Kidney (tissue), 14 donors: ENCODE data around the gene TMEM53. TPM values are rescaled to one million over a fixed set of nuclear protein-coding genes. Genes with fewer than 3 reads are reported as not detected.

ENCODE experiments used
- DNase-seq, 5 donors: peaks; one replicate each; pipeline ENCODE4 v3.0.0-alpha.2; 2013 to 2020
- FAIRE-seq: peaks from 2 replicates; lab custom pipeline; 2012; peaks lifted over from hg19 to GRCh38; lab: Jason Lieb, UNC
- H3K27ac ChIP-seq, 2 donors: one replicate each; pipeline ENCODE4 v1.7.0; 2013; ENCODE audit warnings: low read depth in 2 of 2, low read length in 2 of 2, inconsistent platforms in 1 of 2
- H3K27me3 ChIP-seq: one replicate; pipeline ENCODE4 v1.7.1; 2013; ENCODE audit warnings: low read length, inconsistent platforms; ENCODE audit not compliant: control insufficient read depth, insufficient read depth
- H3K36me3 ChIP-seq, 3 donors: one replicate each; pipeline versions ENCODE4 v1.7.0 to v1.7.1; 2013; ENCODE audit warnings: low read length in 3 of 3, control low read depth in 1 of 3, inconsistent platforms in 1 of 3; ENCODE audit not compliant: insufficient read depth in 3 of 3, control insufficient read depth in 2 of 3
- H3K4me1 ChIP-seq, 3 donors: one replicate each; pipeline versions ENCODE4 v1.7.0 to v1.7.1; 2013; ENCODE audit warnings: low read length in 3 of 3, inconsistent platforms in 1 of 3, low read depth in 1 of 3; ENCODE audit not compliant: control insufficient read depth in 2 of 3, insufficient read depth in 2 of 3
- H3K4me3 ChIP-seq, 3 donors: one replicate each; pipeline versions ENCODE4 v1.7.0 to v1.8.1; 2013; ENCODE audit warnings: low read length in 3 of 3, control low read depth in 1 of 3, inconsistent platforms in 1 of 3
- H3K9ac ChIP-seq, 3 donors: one replicate each; pipeline versions ENCODE4 v1.7.0 to v1.7.1; 2013; ENCODE audit warnings: low read length in 3 of 3, control low read depth in 1 of 3, inconsistent platforms in 1 of 3
- H3K9me3 ChIP-seq, 3 donors: one replicate each; pipeline versions ENCODE4 v1.7.0 to v1.7.1; 2013; ENCODE audit warnings: low read length in 3 of 3, control low read depth in 1 of 3, inconsistent platforms in 1 of 3; ENCODE audit not compliant: control insufficient read depth in 2 of 3, insufficient read depth in 1 of 3
- intact Hi-C: fragments of 100-400 bp; cut with DNase I; formaldehyde crosslinking; loops from one replicate; pipeline ENCODE4 v1.11.1; 2022
- polyA plus RNA-seq: library from polyadenylated mRNA; stranded (reverse); fragments of 350-450 nt; fragmentation: Illumina TruSeq; extraction: RNeasy Lipid Tissue Mini Kit (QIAGEN cat#74804); gene quantifications from one replicate; pipeline ENCODE4 v1.2.3, GENCODE V29; 2014; ENCODE audit warnings: low read depth, low replicate concordance; ENCODE audit not compliant: insufficient read depth
- total RNA-seq: library from RNA; stranded (reverse); fragmentation: NEBNext Ultra II Directional; extraction: Animal tissue kit (Norgen Biotek cat#: 25700); gene quantifications from one replicate; pipeline ENCODE4 v1.2.1, GENCODE V29; 2021
- TF ChIP-seq, protein P1 (sequence below): IDR thresholded peaks from 3 replicates; pipeline ENCODE4 v1.5.1; 2012; ENCODE audit warnings: mild to moderate bottlenecking, moderate library complexity, borderline replicate concordance; ENCODE audit not compliant: insufficient read depth; ENCODE audit errors: extremely low read depth
- donor health status: control.
- donor health status: control.
- donor health status: control.
- donor health status: control.
- donor health status: control.
- donor health status: DM: yes; HTN: yes; CAD: no.
- donor health status: Normal renal cell carcinoma (clear cell type).

TMEM53 gene
- total and polyA plus RNA-seq, 2 donors from 2014 or later, result 16.4 to 45.0 TPM

DNA sequence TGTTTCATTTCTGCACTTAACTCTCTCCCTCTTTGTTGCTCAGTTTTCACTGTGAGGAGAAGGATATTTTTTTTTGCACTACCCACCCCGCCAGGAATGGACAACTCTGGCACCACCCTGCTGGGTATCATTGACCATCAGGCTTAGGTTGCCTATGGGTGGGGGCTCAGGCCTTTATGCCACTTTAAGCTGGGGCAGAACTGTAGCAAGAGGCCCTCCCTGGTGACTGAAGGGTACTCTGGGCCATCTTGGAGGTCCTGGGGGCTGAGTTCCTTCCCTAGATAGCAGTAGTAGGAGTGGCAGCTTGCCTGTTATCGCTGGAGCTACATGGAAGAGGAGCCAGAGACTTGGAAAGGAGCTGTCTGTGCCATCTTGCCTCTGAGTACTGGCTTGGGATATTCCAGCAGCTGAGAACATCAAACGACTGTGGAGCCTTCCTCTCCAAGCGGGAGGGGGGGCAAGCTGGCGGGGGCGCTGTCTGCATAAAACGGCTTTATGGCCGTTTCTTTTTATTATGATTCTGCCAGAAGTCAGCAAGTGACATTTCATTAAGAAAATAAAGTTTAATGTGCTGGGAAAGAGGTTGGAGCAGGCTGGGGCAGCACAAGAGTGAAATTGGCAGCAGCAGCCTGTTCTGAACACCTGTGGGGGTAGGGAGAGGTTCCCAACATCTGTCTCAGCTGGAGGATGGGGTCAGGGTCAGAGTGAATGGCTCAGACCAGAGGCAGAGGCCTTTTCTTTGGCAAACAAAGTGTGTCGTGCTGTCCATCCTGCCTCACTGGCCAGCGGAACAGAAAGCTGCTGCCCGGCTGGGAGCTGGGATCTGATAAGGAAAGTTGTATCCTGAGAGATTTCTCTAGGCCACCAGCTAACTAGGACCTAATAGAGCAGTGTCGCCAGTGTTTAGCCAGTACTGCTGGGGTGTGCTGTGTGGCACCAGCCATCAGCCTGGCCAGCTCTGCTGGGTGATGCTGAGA, 32.9 kb downstream of the TMEM53 start:
- intact Hi-C loops, result no loop called here
- Histone ChIP-seq H3K9me3 (no peaks in the 10 kb centered on the region), H3K4me1 (no peaks in the 10 kb centered on the region), H3K27me3 (no peaks in the 10 kb centered on the region), H3K4me3 (no peak overlapping the region), H3K27ac (no peak overlapping the region), H3K36me3 (peaks cover 5 to 63% (median 37%) of the 10 kb centered on the region in 3 donors), H3K9ac (no peak overlapping the region)
- DNase-seq (no peak), FAIRE-seq (no peak)
- TF ChIP-seq, protein P1, sequence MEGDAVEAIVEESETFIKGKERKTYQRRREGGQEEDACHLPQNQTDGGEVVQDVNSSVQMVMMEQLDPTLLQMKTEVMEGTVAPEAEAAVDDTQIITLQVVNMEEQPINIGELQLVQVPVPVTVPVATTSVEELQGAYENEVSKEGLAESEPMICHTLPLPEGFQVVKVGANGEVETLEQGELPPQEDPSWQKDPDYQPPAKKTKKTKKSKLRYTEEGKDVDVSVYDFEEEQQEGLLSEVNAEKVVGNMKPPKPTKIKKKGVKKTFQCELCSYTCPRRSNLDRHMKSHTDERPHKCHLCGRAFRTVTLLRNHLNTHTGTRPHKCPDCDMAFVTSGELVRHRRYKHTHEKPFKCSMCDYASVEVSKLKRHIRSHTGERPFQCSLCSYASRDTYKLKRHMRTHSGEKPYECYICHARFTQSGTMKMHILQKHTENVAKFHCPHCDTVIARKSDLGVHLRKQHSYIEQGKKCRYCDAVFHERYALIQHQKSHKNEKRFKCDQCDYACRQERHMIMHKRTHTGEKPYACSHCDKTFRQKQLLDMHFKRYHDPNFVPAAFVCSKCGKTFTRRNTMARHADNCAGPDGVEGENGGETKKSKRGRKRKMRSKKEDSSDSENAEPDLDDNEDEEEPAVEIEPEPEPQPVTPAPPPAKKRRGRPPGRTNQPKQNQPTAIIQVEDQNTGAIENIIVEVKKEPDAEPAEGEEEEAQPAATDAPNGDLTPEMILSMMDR, result no peak

DNA sequence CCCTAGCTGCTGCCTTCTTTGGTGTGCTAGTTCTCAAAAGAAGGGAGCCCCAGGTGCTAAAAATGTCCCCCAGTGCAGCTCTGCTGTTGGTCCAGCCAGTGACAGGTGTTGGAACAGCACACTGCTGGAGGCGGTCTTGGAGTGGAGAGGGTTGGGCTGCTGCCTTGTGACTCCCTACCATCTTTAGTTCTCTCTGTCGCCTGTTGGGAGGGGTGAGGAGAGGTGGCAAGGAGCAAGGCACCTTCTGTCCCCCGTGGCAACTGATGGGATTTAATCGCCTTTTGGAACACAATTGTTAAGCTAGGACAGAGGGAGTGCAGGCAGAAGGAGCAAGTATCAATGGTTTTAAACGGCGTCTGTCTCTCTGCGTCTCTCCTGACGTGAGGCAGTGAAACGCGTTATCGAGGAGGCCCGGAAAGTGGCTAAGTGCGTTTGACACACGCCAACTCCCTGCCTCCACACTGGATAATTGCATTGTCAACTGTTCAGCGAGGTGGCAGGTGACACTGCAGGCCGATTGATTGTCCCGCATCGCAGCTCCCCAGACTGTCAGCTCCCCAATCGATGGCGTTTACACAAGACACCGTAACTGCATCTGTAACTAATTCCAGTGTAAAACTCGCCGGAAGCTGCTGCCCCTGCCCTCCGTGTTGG, 34.0 kb downstream of the TMEM53 start:
- H3K27ac ChIP-seq, result no peak overlapping the region
- no peak overlapping the region for H3K9ac ChIP-seq
- no peak overlapping the region for H3K4me3 ChIP-seq
- H3K36me3 ChIP-seq, result peaks cover 5 to 61% (median 45%) of the 10 kb centered on the region in 3 donors
- TF ChIP-seq, protein P1, result no peak
- no peak for FAIRE-seq
- no peak for DNase-seq
- peaks cover 0 to 3% (median 0%) of the 10 kb centered on the region in 3 donors for H3K4me1 ChIP-seq
- H3K9me3 ChIP-seq, result no peaks in the 10 kb centered on the region
- H3K27me3 ChIP-seq, result no peaks in the 10 kb centered on the region
- intact Hi-C loops, result no loop called here

DNA sequence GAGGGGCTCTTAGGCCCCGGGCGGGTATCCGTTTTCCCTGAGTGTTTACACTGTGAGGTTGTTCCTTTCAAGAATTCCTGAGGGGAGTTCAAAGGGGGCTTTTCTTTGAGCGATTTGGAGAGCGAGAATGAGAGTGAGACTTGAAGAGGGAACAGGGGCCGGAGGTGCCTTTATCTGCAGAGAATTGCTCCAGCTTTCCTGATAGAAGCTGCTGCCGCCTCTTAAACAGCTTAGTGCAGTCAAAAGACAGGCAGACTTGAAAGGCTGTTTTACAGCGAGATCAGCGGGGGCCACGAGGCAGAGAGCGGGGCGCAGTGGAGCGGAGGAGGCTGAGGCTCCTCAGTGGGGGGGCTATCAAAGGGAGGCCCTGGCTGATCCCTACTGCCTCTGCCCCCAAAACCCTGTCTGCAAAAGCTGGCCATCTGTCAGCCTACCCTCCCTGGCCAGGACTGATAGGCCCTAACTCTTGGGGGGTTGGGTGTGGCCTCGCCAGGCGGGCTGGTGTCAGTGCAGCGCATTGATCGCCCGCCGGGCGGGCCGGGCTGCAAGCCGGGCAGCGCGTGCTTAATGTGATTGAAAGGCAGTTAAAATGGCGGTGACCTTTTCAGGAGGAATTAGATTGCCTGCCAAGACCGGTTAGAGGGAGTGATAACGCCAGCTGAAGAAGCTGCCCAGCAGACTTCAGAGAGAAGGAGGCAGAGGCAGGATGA, 36.4 kb downstream of the TMEM53 start:
- DNase-seq (peak in 3 of 5 donors; percentile 50 to 58 (median 53)), FAIRE-seq (no peak)
- intact Hi-C loops, result no loop called here
- Histone ChIP-seq H3K27me3 (no peaks in the 10 kb centered on the region), H3K4me3 (no peak overlapping the region), H3K27ac (no peak overlapping the region), H3K4me1 (peaks cover 0 to 15% (median 10%) of the 10 kb centered on the region in 3 donors), H3K9ac (no peak overlapping the region), H3K9me3 (no peaks in the 10 kb centered on the region), H3K36me3 (peaks cover 8 to 44% (median 43%) of the 10 kb centered on the region in 3 donors)
- TF ChIP-seq, protein P1, result no peak
